Nephron (organoid): Measurements from ENCODE around the gene IBA57.

Experiments
- H3K27ac Mint-ChIP-seq, 3 experiments: 2 replicates each; pipeline ENCODE4 v1.8.0; 2020; ENCODE audit warnings: mixed read lengths in 3 of 3, mild to moderate bottlenecking in 2 of 3, moderate library complexity in 1 of 3
- H3K27me3 Mint-ChIP-seq: 2 replicates; pipeline ENCODE4 v1.8.0; 2021; ENCODE audit warnings: low read depth, mild to moderate bottlenecking, moderate library complexity, mixed read lengths
- H3K36me3 Mint-ChIP-seq: 2 replicates; pipeline ENCODE4 v1.8.0; 2020; ENCODE audit warnings: low read depth, mixed read lengths
- H3K4me1 Mint-ChIP-seq: 2 replicates; pipeline ENCODE4 v1.8.0; 2020; ENCODE audit warnings: mixed read lengths
- H3K4me3 Mint-ChIP-seq, 3 experiments: 2 replicates each; pipeline ENCODE4 v1.8.0; 2020; ENCODE audit warnings: mild to moderate bottlenecking in 3 of 3, mixed read lengths in 3 of 3, moderate library complexity in 2 of 3
- H3K9me3 Mint-ChIP-seq: 2 replicates; pipeline ENCODE4 v1.8.0; 2020; ENCODE audit warnings: mixed read lengths
- TF ChIP-seq, protein P1 (sequence below), 3 experiments: fragments of 200-600 bp; sonication (generic); IDR thresholded peaks; one replicate each; pipeline ENCODE4 v1.5.0; 2021; ENCODE audit warnings: antibody characterized with exemption in 3 of 3; ENCODE audit not compliant: unreplicated experiment in 3 of 3

IBA57 gene

DNA sequence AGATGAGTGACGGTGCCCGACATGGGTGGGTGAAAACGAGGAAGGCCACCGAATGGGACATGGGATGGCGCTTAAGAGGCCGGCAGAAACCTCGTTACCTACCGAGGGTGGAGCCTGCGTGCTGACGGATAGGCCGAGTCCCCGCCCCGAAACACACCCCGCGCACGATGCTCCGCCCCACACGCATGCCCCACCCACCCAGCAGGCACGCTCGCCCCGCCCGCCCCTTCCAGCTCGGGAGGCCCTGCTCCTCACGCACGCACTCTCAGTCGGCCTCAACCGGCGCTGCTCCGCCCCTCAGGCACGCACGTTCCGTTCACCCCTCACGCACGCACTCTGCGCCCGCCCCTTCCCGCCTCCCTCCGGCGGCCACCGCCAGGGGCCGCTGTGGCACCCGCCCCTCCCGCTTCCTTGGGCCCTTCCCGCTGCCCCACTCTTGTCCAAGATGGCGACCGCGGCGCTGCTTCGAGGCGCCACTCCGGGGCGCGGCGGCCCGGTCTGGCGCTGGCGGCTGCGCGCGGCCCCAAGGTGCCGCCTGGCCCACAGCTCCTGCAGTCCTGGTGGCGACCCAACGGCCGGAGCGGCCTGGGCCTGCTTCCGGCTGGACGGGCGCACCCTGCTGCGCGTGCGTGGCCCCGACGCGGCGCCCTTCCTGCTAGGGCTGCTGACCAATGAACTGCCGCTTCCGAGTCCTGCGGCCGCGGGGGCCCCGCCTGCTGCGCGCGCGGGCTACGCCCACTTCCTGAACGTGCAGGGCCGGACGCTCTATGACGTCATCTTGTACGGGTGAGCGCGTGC lies at the start of gene IBA57:
Gene IBA57 (plus strand): TSS at position 433 of the 798 bp plus-strand sequence. CDS start 13 bp downstream, at position 446.
- H3K9me3 Mint-ChIP-seq: no peaks in the 10 kb centered on the region
- H3K27ac Mint-ChIP-seq: peak within 1 kb of the TSS; percentile 93 to 97 (median 96)
- no peaks in the 10 kb centered on the region for H3K27me3 Mint-ChIP-seq
- TF ChIP-seq, protein P1, sequence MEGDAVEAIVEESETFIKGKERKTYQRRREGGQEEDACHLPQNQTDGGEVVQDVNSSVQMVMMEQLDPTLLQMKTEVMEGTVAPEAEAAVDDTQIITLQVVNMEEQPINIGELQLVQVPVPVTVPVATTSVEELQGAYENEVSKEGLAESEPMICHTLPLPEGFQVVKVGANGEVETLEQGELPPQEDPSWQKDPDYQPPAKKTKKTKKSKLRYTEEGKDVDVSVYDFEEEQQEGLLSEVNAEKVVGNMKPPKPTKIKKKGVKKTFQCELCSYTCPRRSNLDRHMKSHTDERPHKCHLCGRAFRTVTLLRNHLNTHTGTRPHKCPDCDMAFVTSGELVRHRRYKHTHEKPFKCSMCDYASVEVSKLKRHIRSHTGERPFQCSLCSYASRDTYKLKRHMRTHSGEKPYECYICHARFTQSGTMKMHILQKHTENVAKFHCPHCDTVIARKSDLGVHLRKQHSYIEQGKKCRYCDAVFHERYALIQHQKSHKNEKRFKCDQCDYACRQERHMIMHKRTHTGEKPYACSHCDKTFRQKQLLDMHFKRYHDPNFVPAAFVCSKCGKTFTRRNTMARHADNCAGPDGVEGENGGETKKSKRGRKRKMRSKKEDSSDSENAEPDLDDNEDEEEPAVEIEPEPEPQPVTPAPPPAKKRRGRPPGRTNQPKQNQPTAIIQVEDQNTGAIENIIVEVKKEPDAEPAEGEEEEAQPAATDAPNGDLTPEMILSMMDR (IDR thresholded peaks at IDR 0.05; ENCODE audit: unreplicated experiment in 3 of 3): peak; percentile 89 to 97 (median 93)
- peak within 1 kb of the TSS; percentile 89 to 94 (median 94) for H3K4me3 Mint-ChIP-seq
- H3K36me3 Mint-ChIP-seq: no peaks in the 10 kb centered on the region
- peaks cover 20% of the 10 kb centered on the region for H3K4me1 Mint-ChIP-seq

DNA sequence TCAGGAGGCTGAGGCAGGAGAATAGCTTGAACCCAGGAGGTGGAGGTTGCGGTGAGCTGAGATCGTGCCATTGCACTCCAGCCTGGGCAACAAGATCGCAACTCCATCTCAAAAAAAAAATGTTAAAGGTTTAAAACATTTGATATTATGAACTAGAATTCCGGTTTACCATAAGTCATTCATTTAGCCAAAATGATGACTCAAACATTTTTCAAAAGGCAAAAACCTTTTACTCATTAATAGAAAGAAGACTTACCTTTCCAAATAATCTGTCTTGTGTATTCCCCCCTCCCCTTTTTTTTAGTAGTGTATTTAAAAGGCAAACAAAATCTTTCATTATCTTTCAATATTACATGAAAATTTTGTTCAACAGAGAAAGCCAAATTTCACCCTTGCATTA lies 48.3 kb upstream of the IBA57 start:
- Mint-ChIP-seq H3K4me1 (no peaks in the 10 kb centered on the region), H3K27ac (no peak overlapping the region), H3K36me3 (peaks cover 7% of the 10 kb centered on the region), H3K27me3 (peaks cover 4% of the 10 kb centered on the region), H3K9me3 (peaks cover 10% of the 10 kb centered on the region), H3K4me3 (no peak overlapping the region)
- TF ChIP-seq, protein P1 (IDR thresholded peaks at IDR 0.05; ENCODE audit: unreplicated experiment in 3 of 3): no peak

DNA sequence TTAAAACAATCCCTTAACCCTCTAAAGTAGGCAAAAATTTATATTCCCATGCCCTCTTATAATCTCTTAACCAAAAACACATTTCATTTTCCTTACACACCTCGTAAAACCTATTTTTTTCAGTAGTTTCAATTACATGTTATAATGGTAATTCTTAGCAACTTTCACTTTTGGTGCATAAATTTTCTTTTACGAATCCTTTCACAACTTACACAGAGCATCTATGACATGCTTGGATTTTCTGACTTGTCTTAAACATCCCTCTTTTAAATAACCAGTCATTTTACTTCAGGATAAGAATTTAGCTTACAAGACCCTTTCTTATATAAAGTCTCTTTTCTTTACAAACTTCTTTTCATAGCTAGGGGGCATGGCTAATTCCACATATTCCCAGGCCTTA lies 47.6 kb upstream of the IBA57 start:
- Mint-ChIP-seq H3K4me1 (no peaks in the 10 kb centered on the region), H3K4me3 (no peak overlapping the region), H3K36me3 (peaks cover 7% of the 10 kb centered on the region), H3K27me3 (peaks cover 4% of the 10 kb centered on the region), H3K27ac (no peak overlapping the region), H3K9me3 (peaks cover 10% of the 10 kb centered on the region)
- TF ChIP-seq, protein P1 (IDR thresholded peaks at IDR 0.05; ENCODE audit: unreplicated experiment in 3 of 3): no peak

DNA sequence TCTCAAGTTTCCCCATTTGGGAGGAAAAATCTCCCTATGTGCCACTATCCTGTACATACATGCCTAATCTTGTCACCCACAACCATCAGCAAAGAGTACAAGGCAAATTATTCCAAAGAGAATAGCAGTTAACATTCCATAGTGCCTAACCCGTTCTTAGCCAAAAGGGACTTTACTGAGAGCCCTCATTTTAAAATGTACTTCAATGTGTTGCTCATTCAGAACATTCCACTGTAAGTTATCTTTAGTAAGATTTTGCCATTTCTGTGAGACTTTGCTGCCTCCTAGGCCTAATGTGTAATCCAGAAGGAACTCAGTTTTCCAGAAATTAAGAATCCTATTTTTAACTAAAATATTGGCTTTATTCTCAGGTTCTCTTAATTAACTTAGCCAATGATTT lies 45.3 kb upstream of the IBA57 start:
- Mint-ChIP-seq H3K4me3 (no peak overlapping the region), H3K27ac (no peak overlapping the region), H3K36me3 (peaks cover 7% of the 10 kb centered on the region), H3K27me3 (peaks cover 8% of the 10 kb centered on the region), H3K4me1 (no peaks in the 10 kb centered on the region), H3K9me3 (peaks cover 10% of the 10 kb centered on the region)
- TF ChIP-seq, protein P1 (IDR thresholded peaks at IDR 0.05; ENCODE audit: unreplicated experiment in 3 of 3): no peak

DNA sequence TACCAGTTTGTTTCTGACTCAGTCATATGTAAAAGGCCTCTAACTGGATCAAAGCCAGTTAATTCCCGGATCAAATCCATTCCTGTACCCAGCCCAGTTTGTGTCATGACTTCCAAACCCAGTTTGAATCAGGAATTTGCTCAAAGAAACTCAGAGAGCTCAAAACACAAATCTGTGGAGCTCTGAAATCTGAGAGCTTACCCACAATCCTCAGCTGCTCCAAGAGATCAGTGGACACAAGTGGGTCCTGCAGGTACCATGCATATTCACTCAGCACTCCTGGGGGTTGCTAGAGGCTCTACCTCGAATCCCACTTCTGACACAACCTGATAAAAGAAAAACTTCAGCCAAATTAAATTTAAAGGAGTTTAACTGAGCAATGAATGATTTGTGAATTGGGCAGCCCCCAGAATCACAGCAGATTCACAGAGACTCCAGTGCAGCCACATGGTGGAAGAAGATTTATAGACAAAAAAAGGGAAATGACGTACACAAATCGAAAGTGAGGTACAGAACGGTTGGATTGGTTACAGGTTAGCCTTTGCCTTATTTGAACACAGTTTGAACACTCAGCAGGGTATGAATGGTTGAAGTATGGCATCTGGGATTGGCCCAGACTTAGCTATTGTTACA lies 44.6 kb upstream of the IBA57 start:
- Mint-ChIP-seq H3K27me3 (peaks cover 8% of the 10 kb centered on the region), H3K9me3 (peaks cover 10% of the 10 kb centered on the region), H3K4me1 (no peaks in the 10 kb centered on the region), H3K36me3 (peaks cover 7% of the 10 kb centered on the region), H3K27ac (no peak overlapping the region), H3K4me3 (no peak overlapping the region)
- TF ChIP-seq, protein P1 (IDR thresholded peaks at IDR 0.05; ENCODE audit: unreplicated experiment in 3 of 3): no peak
